Measurements from ENCODE around the gene CPD. TPM values are rescaled to one million over a fixed set of nuclear protein-coding genes. Genes with fewer than 3 reads are reported as not detected.

CPD gene
- total and polyA plus RNA-seq, 2 of the 13 experiments (the other 11 are each of a cell fraction or from before 2014, with no cell fraction given), result 46.1 to 72.3 TPM

GRCh38 chr17:30368912-30369720 lies 9.6 kb upstream of the CPD start (continued):
- no peak for TF ChIP-seq TFE3 (CRISPR knock-in tag; IDR thresholded peaks at IDR 0.05)

GRCh38 chr17:30369995-30370394 lies 8.7 kb upstream of the CPD start:
- DNase-seq (ENCODE audit: low spot score), result no peak
- Histone ChIP-seq H3K9me3 (ENCODE audit: low read length) (no peaks in the 10 kb centered on the region), H3K27ac (ENCODE audit: extremely low read length, insufficient read depth, low read length) (no peak overlapping the region), H3K4me2 (ENCODE audit: low read depth, low read length) (no peak overlapping the region), H3K36me3 (replicated peaks in 1 of 2; ENCODE audit: control insufficient read depth in 1 of 2, insufficient read depth in 2 of 2, low read length in 2 of 2) (no peaks in the 10 kb centered on the region), H3K9ac (ENCODE audit: insufficient read depth, low read depth, low read length) (no peak overlapping the region), H3K4me3 (replicated peaks in 1 of 3; ENCODE audit: insufficient read depth in 1 of 3, low read depth in 2 of 3, low read length in 3 of 3) (no peak overlapping the region), H3K4me1 (ENCODE audit: insufficient read depth, low read length) (peaks cover 40% of the 10 kb centered on the region), H3K27me3 (ENCODE audit: control insufficient read depth in 1 of 2, insufficient read depth in 2 of 2, low read length in 2 of 2) (no peaks in the 10 kb centered on the region), H2AFZ (ENCODE audit: low read length) (no peak overlapping the region), H4K20me1 (ENCODE audit: insufficient read depth, low read length) (no peaks in the 10 kb centered on the region), H3K79me2 (ENCODE audit: insufficient read depth, low read length) (no peaks in the 10 kb centered on the region)
- ChIA-PET POLR2A (no interaction called here), CTCF (ENCODE audit: low intra/inter-chr PET ratio, low total read pairs) (no interaction called here)
- no peak for FAIRE-seq
- no peak for ATAC-seq
- no peak for TF ChIP-seq ZNF800 (CRISPR knock-in tag; IDR thresholded peaks at IDR 0.05)
- no peak for TF ChIP-seq NFE2L1 (CRISPR knock-in tag; IDR thresholded peaks at IDR 0.05; ENCODE audit: borderline replicate concordance)
- TF ChIP-seq PHF20 (CRISPR knock-in tag; IDR thresholded peaks at IDR 0.05), result no peak
- TF ChIP-seq ZNF362 (CRISPR knock-in tag; IDR thresholded peaks at IDR 0.05; ENCODE audit: borderline replicate concordance), result no peak
- TF ChIP-seq SALL1 (CRISPR knock-in tag; IDR thresholded peaks at IDR 0.05), result no peak
- intact Hi-C loops (cut with micrococcal nuclease; ENCODE audit: unreplicated experiment) (no loop called here), in situ Hi-C loops (cut with HindIII; ENCODE audit: extremely low pct_ligation_motif_present, low pct_unique_long_range_greater_than_20kb) (no loop called here)
- no TSS peak for BruUV-seq (replicated peaks)
